BE2C (cell line): Measurements from ENCODE around the gene DUSP8.
"Not testable (repeated sequence)": the region's sequence is repeated elsewhere in the genome, so short reads cannot be mapped to it uniquely, and the experiment has no call there.

ENCODE experiments used
- DNase-seq: peaks from one replicate; pipeline ENCODE4 v3.0.0-alpha.2; 2020
- H3K27me3 ChIP-seq: fragments of 250-450 bp; sonication (Bioruptor Pico); 2 replicates; pipeline ENCODE4 v1.5.1; 2020; ENCODE audit warnings: mild to moderate bottlenecking
- H3K36me3 ChIP-seq: fragments of 250-450 bp; sonication (Bioruptor Pico); 2 replicates; pipeline ENCODE4 v1.5.1; 2020; ENCODE audit warnings: mild to moderate bottlenecking
- H3K4me1 ChIP-seq: fragments of 250-450 bp; sonication (Bioruptor Pico); 2 replicates; pipeline ENCODE4 v1.5.1; 2020
- H3K4me3 ChIP-seq: 2 replicates; pipeline ENCODE4 v1.5.1; 2011; ENCODE audit warnings: low read depth, low read length
- H3K9me3 ChIP-seq: fragments of 250-450 bp; sonication (Bioruptor Pico); 2 replicates; pipeline ENCODE4 v1.5.1; 2020
- TF ChIP-seq, protein P1 (sequence below): IDR thresholded peaks from 2 replicates; pipeline ENCODE4 v1.5.1; 2012; ENCODE audit warnings: mild to moderate bottlenecking, low read depth, low read length

Gene DUSP8

GRCh38 chr11:1510928-1511327, 61.1 kb downstream of the DUSP8 start:
- DNase-seq: no peak
- Histone ChIP-seq H3K9me3 (no peaks in the 10 kb centered on the region), H3K4me3 (no peak overlapping the region), H3K4me1 (no peaks in the 10 kb centered on the region), H3K36me3 (no peaks in the 10 kb centered on the region), H3K27me3 (no peaks in the 10 kb centered on the region)
- TF ChIP-seq, protein P1, sequence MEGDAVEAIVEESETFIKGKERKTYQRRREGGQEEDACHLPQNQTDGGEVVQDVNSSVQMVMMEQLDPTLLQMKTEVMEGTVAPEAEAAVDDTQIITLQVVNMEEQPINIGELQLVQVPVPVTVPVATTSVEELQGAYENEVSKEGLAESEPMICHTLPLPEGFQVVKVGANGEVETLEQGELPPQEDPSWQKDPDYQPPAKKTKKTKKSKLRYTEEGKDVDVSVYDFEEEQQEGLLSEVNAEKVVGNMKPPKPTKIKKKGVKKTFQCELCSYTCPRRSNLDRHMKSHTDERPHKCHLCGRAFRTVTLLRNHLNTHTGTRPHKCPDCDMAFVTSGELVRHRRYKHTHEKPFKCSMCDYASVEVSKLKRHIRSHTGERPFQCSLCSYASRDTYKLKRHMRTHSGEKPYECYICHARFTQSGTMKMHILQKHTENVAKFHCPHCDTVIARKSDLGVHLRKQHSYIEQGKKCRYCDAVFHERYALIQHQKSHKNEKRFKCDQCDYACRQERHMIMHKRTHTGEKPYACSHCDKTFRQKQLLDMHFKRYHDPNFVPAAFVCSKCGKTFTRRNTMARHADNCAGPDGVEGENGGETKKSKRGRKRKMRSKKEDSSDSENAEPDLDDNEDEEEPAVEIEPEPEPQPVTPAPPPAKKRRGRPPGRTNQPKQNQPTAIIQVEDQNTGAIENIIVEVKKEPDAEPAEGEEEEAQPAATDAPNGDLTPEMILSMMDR: no peak

GRCh38 chr11:1510351-1510750, 61.7 kb downstream of the DUSP8 start:
- not testable (repeated sequence) for DNase-seq, H3K27me3 ChIP-seq, H3K4me3 ChIP-seq, H3K36me3 ChIP-seq, H3K4me1 ChIP-seq, H3K9me3 ChIP-seq

- H3K4me3 ChIP-seq: no peak overlapping the region
- H3K27me3 ChIP-seq: no peaks in the 10 kb centered on the region
- DNase-seq: no peak
- TF ChIP-seq, protein P1: no peak
- H3K36me3 ChIP-seq: no peaks in the 10 kb centered on the region
- H3K9me3 ChIP-seq: no peaks in the 10 kb centered on the region
- H3K4me1 ChIP-seq: no peaks in the 10 kb centered on the region
Observed at GRCh38 chr11:1509626-1510255, 62.3 kb downstream of the DUSP8 start.

DNA sequence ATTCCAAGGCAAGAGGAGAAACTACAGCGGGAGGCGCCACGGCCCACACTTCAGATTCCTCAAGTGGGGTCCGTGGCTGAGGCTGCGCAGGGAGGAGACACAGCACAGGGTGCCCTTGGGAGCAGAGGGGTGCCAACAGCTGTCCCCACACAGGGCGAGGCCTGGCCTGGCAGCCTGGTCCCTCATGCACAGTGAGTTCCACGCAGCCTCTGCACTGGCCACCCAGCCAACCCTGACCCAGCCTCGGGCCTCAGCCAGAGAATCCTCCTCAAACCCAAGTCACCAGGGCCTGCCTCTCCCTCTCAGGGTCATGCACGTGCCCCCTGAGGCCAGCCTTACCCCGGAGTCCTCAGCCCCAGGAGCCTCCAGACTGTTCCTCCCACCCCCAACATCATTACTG, 63.1 kb downstream of the DUSP8 start:
- H3K36me3 ChIP-seq: no peaks in the 10 kb centered on the region
- H3K27me3 ChIP-seq: no peaks in the 10 kb centered on the region
- no peak overlapping the region for H3K4me3 ChIP-seq
- H3K9me3 ChIP-seq: no peaks in the 10 kb centered on the region
- no peak for DNase-seq
- TF ChIP-seq, protein P1: no peak
- H3K4me1 ChIP-seq: no peaks in the 10 kb centered on the region

DNA sequence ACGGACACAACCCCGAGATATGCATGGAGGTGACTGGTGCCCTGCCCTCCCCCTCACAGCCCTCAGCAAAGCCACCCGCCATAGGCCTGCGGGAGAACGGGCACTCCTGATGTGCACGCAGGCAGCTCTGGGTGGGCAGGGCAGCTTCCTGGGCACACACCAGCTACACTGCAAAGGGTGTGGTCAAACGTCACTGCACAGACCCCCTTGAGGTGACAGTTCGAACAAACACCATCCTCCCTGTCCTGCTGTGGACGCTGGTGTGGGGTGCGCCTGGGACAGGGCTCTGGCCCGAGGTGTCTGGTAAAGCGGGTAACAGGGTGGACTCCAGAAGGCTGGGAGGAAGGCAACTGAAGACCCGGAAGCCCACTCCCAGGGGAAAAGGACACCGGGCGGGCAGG, 63.6 kb downstream of the DUSP8 start:
- H3K27me3 ChIP-seq: no peaks in the 10 kb centered on the region
- no peak overlapping the region for H3K4me3 ChIP-seq
- no peaks in the 10 kb centered on the region for H3K4me1 ChIP-seq
- no peak for DNase-seq
- H3K9me3 ChIP-seq: no peaks in the 10 kb centered on the region
- no peaks in the 10 kb centered on the region for H3K36me3 ChIP-seq
- TF ChIP-seq, protein P1: no peak

GRCh38 chr11:1507381-1508140, 64.5 kb downstream of the DUSP8 start:
- DNase-seq: no peak
- TF ChIP-seq, protein P1: no peak
- Histone ChIP-seq H3K36me3 (no peaks in the 10 kb centered on the region), H3K4me1 (no peaks in the 10 kb centered on the region), H3K9me3 (no peaks in the 10 kb centered on the region), H3K4me3 (no peak overlapping the region), H3K27me3 (no peaks in the 10 kb centered on the region)
